ENCODE measurements around the gene GSE1.

GSE1 gene

GRCh38 chr16:85616607-85617321, 3.6 kb downstream of the GSE1 start:
- DNase-seq (ENCODE audit: extremely low spot score): no peak
- TF ChIP-seq SUZ12 (IDR thresholded peaks at IDR 0.05) (no peak), ELF4 (IDR thresholded peaks at IDR 0.05) (no peak), PKNOX1 (IDR thresholded peaks at IDR 0.05) (peak; percentile 54)
- ChIA-PET CTCF (interaction anchor here (0.5 to 2.7 kb wide), 31 partner anchors 8 to 1020 kb away, joined by 3 to 19 read pairs (median 4); partner anchors contain the start of gene GINS2), POLR2A (interaction anchor here (1.4 to 1.9 kb wide), 2 partner anchors 19 to 63 kb away, joined by 4 to 6 read pairs; no protein-coding TSS in a partner anchor)

GRCh38 chr16:85617948-85618347, 4.8 kb downstream of the GSE1 start:
- ChIA-PET CTCF (interaction anchor here (0.7 kb wide), 1 partner anchor 126 kb away, joined by 3 read pairs; no protein-coding TSS in a partner anchor), POLR2A (no interaction called here)
- TF ChIP-seq CTBP1 (IDR thresholded peaks at IDR 0.05; ENCODE audit: borderline replicate concordance) (no peak), SP1 (IDR thresholded peaks at IDR 0.05) (no peak), FOXK2 (IDR thresholded peaks at IDR 0.05) (no peak), L3MBTL2 (conservative IDR thresholded peaks at IDR 0.05) (no peak), HDGF (IDR thresholded peaks at IDR 0.05; ENCODE audit: borderline replicate concordance) (no peak), LEF1 (IDR thresholded peaks at IDR 0.05; ENCODE audit: borderline replicate concordance) (no peak), FOXA1 (IDR thresholded peaks at IDR 0.05) (no peak), ELF4 (IDR thresholded peaks at IDR 0.05) (no peak), TARDBP (IDR thresholded peaks at IDR 0.05) (no peak), BHLHE40 (IDR thresholded peaks at IDR 0.05; ENCODE audit: borderline replicate concordance) (no peak), NFRKB (IDR thresholded peaks at IDR 0.05) (no peak)
- DNase-seq (ENCODE audit: extremely low spot score): no peak

GRCh38 chr16:85618521-85618920, 5.4 kb downstream of the GSE1 start:
- DNase-seq (ENCODE audit: extremely low spot score): no peak
- TF ChIP-seq BHLHE40 (IDR thresholded peaks at IDR 0.05; ENCODE audit: borderline replicate concordance) (no peak), TARDBP (IDR thresholded peaks at IDR 0.05) (no peak)
- POLR2A ChIA-PET: no interaction called here
- CTCF ChIA-PET: no interaction called here

GRCh38 chr16:85619101-85619891, 6.2 kb downstream of the GSE1 start:
- CTCF ChIA-PET: no interaction called here

GRCh38 chr16:85620374-85620773, 7.3 kb downstream of the GSE1 start:
- CTCF ChIA-PET: no interaction called here
- DNase-seq (ENCODE audit: extremely low spot score): no peak
- POLR2A ChIA-PET: no interaction called here
- TF ChIP-seq BHLHE40 (IDR thresholded peaks at IDR 0.05; ENCODE audit: borderline replicate concordance): no peak
- no peak for TF ChIP-seq NFRKB (IDR thresholded peaks at IDR 0.05)
- no peak for TF ChIP-seq ELF4 (IDR thresholded peaks at IDR 0.05)
- no peak for TF ChIP-seq ZNF384 (IDR thresholded peaks at IDR 0.05)
- TF ChIP-seq FOXK2 (IDR thresholded peaks at IDR 0.05): no peak
- TF ChIP-seq PKNOX1 (IDR thresholded peaks at IDR 0.05): no peak
- no peak for TF ChIP-seq FOXM1 (IDR thresholded peaks at IDR 0.05; ENCODE audit: borderline replicate concordance)
- no peak for TF ChIP-seq TARDBP (IDR thresholded peaks at IDR 0.05)
- no peak for TF ChIP-seq FOXA1 (IDR thresholded peaks at IDR 0.05)
- TF ChIP-seq CTBP1 (IDR thresholded peaks at IDR 0.05; ENCODE audit: borderline replicate concordance): no peak

More at GRCh38 chr16:85619101-85619891, 6.2 kb downstream of the GSE1 start:
- no peak for TF ChIP-seq ELF4 (IDR thresholded peaks at IDR 0.05)
- TF ChIP-seq FOXK2 (IDR thresholded peaks at IDR 0.05): no peak
- no peak for TF ChIP-seq LEF1 (IDR thresholded peaks at IDR 0.05; ENCODE audit: borderline replicate concordance)
- no peak for TF ChIP-seq SP1 (IDR thresholded peaks at IDR 0.05)
- TF ChIP-seq PKNOX1 (IDR thresholded peaks at IDR 0.05): no peak
- DNase-seq (ENCODE audit: extremely low spot score): no peak
- POLR2A ChIA-PET: no interaction called here

GRCh38 chr16:85621698-85622428, 8.7 kb downstream of the GSE1 start:
- no peak for TF ChIP-seq SP1 (IDR thresholded peaks at IDR 0.05)
- TF ChIP-seq ZNF384 (IDR thresholded peaks at IDR 0.05): no peak
- no peak for TF ChIP-seq ARNT (IDR thresholded peaks at IDR 0.05)
- TF ChIP-seq FOXA1 (IDR thresholded peaks at IDR 0.05): no peak
- TF ChIP-seq NFRKB (IDR thresholded peaks at IDR 0.05): no peak
- no peak for TF ChIP-seq ELF4 (IDR thresholded peaks at IDR 0.05)
- TF ChIP-seq CTBP1 (IDR thresholded peaks at IDR 0.05; ENCODE audit: borderline replicate concordance): no peak
- TF ChIP-seq FOXM1 (IDR thresholded peaks at IDR 0.05; ENCODE audit: borderline replicate concordance): no peak
- no peak for TF ChIP-seq L3MBTL2 (conservative IDR thresholded peaks at IDR 0.05)
- no peak for DNase-seq (ENCODE audit: extremely low spot score)
- ChIA-PET CTCF (no interaction called here), POLR2A (no interaction called here)
